ENCODE data around the gene SNX1.

DNA sequence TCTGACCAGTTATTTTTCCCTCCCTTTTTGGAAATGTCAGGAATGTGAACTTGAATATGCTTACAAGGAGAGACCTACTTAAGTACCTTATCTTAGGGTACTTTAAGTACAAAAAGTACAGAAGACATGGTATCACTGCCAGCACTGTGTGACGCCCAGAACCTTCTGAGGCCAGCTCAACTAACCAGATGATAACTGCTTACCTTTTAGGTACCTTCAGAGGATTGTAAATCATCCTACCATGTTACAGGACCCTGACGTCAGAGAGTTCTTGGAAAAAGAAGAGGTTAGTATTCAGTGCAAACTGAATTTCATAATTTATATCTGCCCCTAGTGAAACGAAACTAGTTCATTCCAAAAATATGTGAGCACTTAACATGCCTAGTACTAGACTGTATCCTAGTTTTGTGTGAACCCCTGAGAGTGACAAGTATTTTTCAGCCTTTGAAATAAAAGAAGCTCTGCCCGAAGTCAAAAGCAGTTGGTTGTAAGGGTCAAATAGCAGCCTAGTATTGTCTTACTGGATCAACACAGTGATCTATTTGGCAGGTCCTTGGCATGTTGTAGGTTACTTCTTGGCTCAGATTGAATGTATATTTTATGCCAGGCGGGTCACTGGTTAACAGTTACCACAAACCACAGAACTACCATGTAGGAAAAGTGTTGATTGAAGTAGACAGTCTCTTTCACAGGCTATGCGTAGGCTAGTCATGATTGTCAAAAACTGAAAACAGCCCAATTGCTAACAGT lies 31.9 kb downstream of the SNX1 start:
- no peak for TF ChIP-seq TCF4 (CRISPR knock-in tag; IDR thresholded peaks at IDR 0.05; ENCODE audit: borderline replicate concordance)
- TF ChIP-seq ISL1 (CRISPR knock-in tag; IDR thresholded peaks at IDR 0.05): no peak
- TF ChIP-seq GLIS3 (CRISPR knock-in tag; IDR thresholded peaks at IDR 0.05): no peak
- TF ChIP-seq OSR1 (CRISPR knock-in tag; IDR thresholded peaks at IDR 0.05): no peak
- TF ChIP-seq, protein P1, sequence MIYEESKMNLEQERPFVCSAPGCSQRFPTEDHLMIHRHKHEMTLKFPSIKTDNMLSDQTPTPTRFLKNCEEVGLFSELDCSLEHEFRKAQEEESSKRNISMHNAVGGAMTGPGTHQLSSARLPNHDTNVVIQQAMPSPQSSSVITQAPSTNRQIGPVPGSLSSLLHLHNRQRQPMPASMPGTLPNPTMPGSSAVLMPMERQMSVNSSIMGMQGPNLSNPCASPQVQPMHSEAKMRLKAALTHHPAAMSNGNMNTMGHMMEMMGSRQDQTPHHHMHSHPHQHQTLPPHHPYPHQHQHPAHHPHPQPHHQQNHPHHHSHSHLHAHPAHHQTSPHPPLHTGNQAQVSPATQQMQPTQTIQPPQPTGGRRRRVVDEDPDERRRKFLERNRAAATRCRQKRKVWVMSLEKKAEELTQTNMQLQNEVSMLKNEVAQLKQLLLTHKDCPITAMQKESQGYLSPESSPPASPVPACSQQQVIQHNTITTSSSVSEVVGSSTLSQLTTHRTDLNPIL (CRISPR knock-in tag; IDR thresholded peaks at IDR 0.05; ENCODE audit: low read depth): no peak
- TF ChIP-seq, protein P2, sequence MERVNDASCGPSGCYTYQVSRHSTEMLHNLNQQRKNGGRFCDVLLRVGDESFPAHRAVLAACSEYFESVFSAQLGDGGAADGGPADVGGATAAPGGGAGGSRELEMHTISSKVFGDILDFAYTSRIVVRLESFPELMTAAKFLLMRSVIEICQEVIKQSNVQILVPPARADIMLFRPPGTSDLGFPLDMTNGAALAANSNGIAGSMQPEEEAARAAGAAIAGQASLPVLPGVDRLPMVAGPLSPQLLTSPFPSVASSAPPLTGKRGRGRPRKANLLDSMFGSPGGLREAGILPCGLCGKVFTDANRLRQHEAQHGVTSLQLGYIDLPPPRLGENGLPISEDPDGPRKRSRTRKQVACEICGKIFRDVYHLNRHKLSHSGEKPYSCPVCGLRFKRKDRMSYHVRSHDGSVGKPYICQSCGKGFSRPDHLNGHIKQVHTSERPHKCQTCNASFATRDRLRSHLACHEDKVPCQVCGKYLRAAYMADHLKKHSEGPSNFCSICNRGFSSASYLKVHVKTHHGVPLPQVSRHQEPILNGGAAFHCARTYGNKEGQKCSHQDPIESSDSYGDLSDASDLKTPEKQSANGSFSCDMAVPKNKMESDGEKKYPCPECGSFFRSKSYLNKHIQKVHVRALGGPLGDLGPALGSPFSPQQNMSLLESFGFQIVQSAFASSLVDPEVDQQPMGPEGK (CRISPR knock-in tag; IDR thresholded peaks at IDR 0.05; ENCODE audit: borderline replicate concordance): no peak

Measured in SK-N-SH treated with all-trans-retinoic acid at 6 μM for 48 hours (cell line).